IMR-90 (cell line): ENCODE data around the gene POU2AF1. TPM values are rescaled to one million over a fixed set of nuclear protein-coding genes. Genes with fewer than 3 reads are reported as not detected.

Experiments used
- ATAC-seq: fragments of 200-7000 bp; cut with Tn5 transposase; 2 replicates; pipeline ENCODE4 v1.9.1; 2020; ENCODE audit warnings: low read depth, mild to moderate bottlenecking, moderate library complexity
- BruUV-seq: library from RNA; stranded (reverse); fragments of 400-500 nt; replicated peaks from 2 replicates; lab custom pipeline; 2021; lab: Mats Ljungman, UMichigan
- CTCF ChIA-PET: fragments of 300-600 bp; formaldehyde crosslinking; extraction: SDS; loops from one replicate; lab custom pipeline; 2021; ENCODE audit warnings: antibody characterized with exemption; lab: Yijun Ruan, JAX
- POLR2A ChIA-PET: fragments of 300-600 bp; sonication (Branson Sonifier 250); formaldehyde crosslinking; loops from one replicate; lab custom pipeline; 2022; ENCODE audit warnings: antibody characterized with exemption; ENCODE audit not compliant: unreplicated experiment; lab: Charles Lee
- DNase-seq: peaks from one replicate; pipeline ENCODE4 v3.0.0; 2013
- H2AFZ ChIP-seq: replicated peaks from 2 replicates; pipeline ENCODE3; 2013; ENCODE audit warnings: low read length, mild to moderate bottlenecking; ENCODE audit not compliant: poor library complexity
- H2AK5ac ChIP-seq: 2 replicates; pipeline ENCODE4 v1.6.1; 2013; ENCODE audit warnings: low read depth, low read length, inconsistent platforms
- H2AK9ac ChIP-seq: replicated peaks from 2 replicates; pipeline ENCODE3; 2013; ENCODE audit warnings: mild to moderate bottlenecking, low read depth, low read length, moderate library complexity; ENCODE audit not compliant: poor library complexity
- H2BK120ac ChIP-seq: 2 replicates; pipeline ENCODE4 v1.6.1; 2013; ENCODE audit warnings: low read depth, low read length, inconsistent platforms
- H2BK15ac ChIP-seq: 3 replicates; pipeline ENCODE4 v1.6.1; 2013; ENCODE audit warnings: low read depth, low read length, inconsistent platforms
- H2BK20ac ChIP-seq: 2 replicates; pipeline ENCODE4 v1.6.1; 2013; ENCODE audit warnings: low read depth, mild to moderate bottlenecking, inconsistent platforms, low read length, moderate library complexity
- H2BK5ac ChIP-seq: 2 replicates; pipeline ENCODE4 v1.6.1; 2013; ENCODE audit warnings: mild to moderate bottlenecking, low read depth, low read length, inconsistent platforms; ENCODE audit not compliant: poor library complexity, severe bottlenecking
- H3K14ac ChIP-seq: replicated peaks from 2 replicates; pipeline ENCODE4 v1.6.1; 2013; ENCODE audit warnings: low read depth, low read length, inconsistent platforms
- H3K18ac ChIP-seq: 2 replicates; pipeline ENCODE4 v1.6.1; 2013; ENCODE audit warnings: low read depth, low read length, control low read depth
- H3K23ac ChIP-seq: 2 replicates; pipeline ENCODE4 v1.6.1; 2013; ENCODE audit warnings: low read depth, low read length, inconsistent platforms
- H3K27ac ChIP-seq: 2 replicates; pipeline ENCODE4 v1.5.1; 2013; ENCODE audit warnings: mild to moderate bottlenecking, control low read depth, low read length; ENCODE audit not compliant: insufficient read depth
- H3K27me3 ChIP-seq: 2 replicates; pipeline ENCODE4 v1.6.1; 2013; ENCODE audit warnings: low read length; ENCODE audit not compliant: control insufficient read depth, insufficient read depth
- H3K36me3 ChIP-seq: 2 replicates; pipeline ENCODE4 v1.6.1; 2013; ENCODE audit warnings: low read length, mixed read lengths; ENCODE audit not compliant: control insufficient read depth, insufficient read depth
- H3K4ac ChIP-seq: 2 replicates; pipeline ENCODE4 v1.6.1; 2013; ENCODE audit warnings: low read depth, low read length, inconsistent platforms
- H3K4me1 ChIP-seq: 2 replicates; pipeline ENCODE4 v1.6.1; 2013; ENCODE audit warnings: low read length, mixed read lengths; ENCODE audit not compliant: control insufficient read depth, insufficient read depth
- H3K4me2 ChIP-seq: 2 replicates; pipeline ENCODE4 v1.6.1; 2013; ENCODE audit warnings: low read depth, mild to moderate bottlenecking, control low read depth, low read length, moderate library complexity
- H3K4me3 ChIP-seq: 2 replicates; pipeline ENCODE4 v1.5.1; 2013; ENCODE audit warnings: low read depth, mild to moderate bottlenecking, control low read depth, low read length, moderate library complexity; ENCODE audit not compliant: insufficient read depth
- H3K56ac ChIP-seq: 2 replicates; pipeline ENCODE4 v1.6.1; 2013; ENCODE audit warnings: low read length, inconsistent platforms; ENCODE audit not compliant: insufficient read depth; ENCODE audit errors: extremely low read depth
- H3K79me1 ChIP-seq, 2 experiments: 2 replicates each; pipeline ENCODE4 v1.6.1; 2013; ENCODE audit warnings: low read length in 2 of 2, inconsistent platforms in 1 of 2, low read depth in 1 of 2
- H3K9ac ChIP-seq: 2 replicates; pipeline ENCODE4 v1.6.1; 2013; ENCODE audit warnings: low read depth, low read length, control low read depth
- H3K9me1 ChIP-seq: 2 replicates; pipeline ENCODE4 v1.6.1; 2013; ENCODE audit warnings: low read length, inconsistent platforms; ENCODE audit not compliant: insufficient read depth
- H3K9me3 ChIP-seq: 2 replicates; pipeline ENCODE4 v1.6.1; 2013; ENCODE audit warnings: low read length; ENCODE audit not compliant: control insufficient read depth, insufficient read depth
- H4K20me1 ChIP-seq: 2 replicates; pipeline ENCODE4 v1.6.1; 2013; ENCODE audit warnings: low read length, inconsistent platforms; ENCODE audit not compliant: insufficient read depth
- H4K5ac ChIP-seq: 2 replicates; pipeline ENCODE4 v1.6.1; 2013; ENCODE audit warnings: mild to moderate bottlenecking, low read depth, low read length, control low read depth
- H4K8ac ChIP-seq, 2 experiments: 2 replicates each; pipeline ENCODE4 v1.6.1; 2013; ENCODE audit warnings: low read depth in 2 of 2, low read length in 2 of 2, control low read depth in 1 of 2, inconsistent platforms in 1 of 2
- H4K91ac ChIP-seq: 2 replicates; pipeline ENCODE4 v1.6.1; 2013; ENCODE audit warnings: low read depth, low read length, inconsistent platforms; ENCODE audit not compliant: insufficient read depth
- BHLHE40 ChIP-seq: fragments of 150-350 bp; IDR thresholded peaks from 2 replicates; pipeline ENCODE4 v1.6.1; 2016; ENCODE audit warnings: mild to moderate bottlenecking, low read depth, low read length
- CEBPB ChIP-seq: IDR thresholded peaks from 2 replicates; pipeline ENCODE4 v1.6.1; 2012; ENCODE audit warnings: low read depth, low read length, improper control_type of control experiment
- CHD1 ChIP-seq: IDR thresholded peaks from 2 replicates; pipeline ENCODE4 v1.6.1; 2012; ENCODE audit warnings: low read depth, low read length, improper control_type of control experiment
- FOS ChIP-seq: fragments of 150-350 bp; IDR thresholded peaks from 2 replicates; pipeline ENCODE4 v1.6.1; 2016; ENCODE audit warnings: low read depth, low read length
- MAFK ChIP-seq: IDR thresholded peaks from 2 replicates; pipeline ENCODE4 v1.6.1; 2012; ENCODE audit warnings: low read depth, low read length, improper control_type of control experiment
- MAZ ChIP-seq: IDR thresholded peaks from 2 replicates; pipeline ENCODE4 v1.6.1; 2012; ENCODE audit warnings: low read depth, mild to moderate bottlenecking, low read length, improper control_type of control experiment, moderate library complexity, borderline replicate concordance
- MXI1 ChIP-seq: IDR thresholded peaks from 2 replicates; pipeline ENCODE4 v1.6.1; 2012; ENCODE audit warnings: low read depth, mild to moderate bottlenecking, low read length, moderate library complexity, borderline replicate concordance
- NFE2L2 ChIP-seq: fragments of 150-350 bp; IDR thresholded peaks from 2 replicates; pipeline ENCODE4 v1.6.1; 2016; ENCODE audit warnings: low read depth, mild to moderate bottlenecking, low read length
- POLR2A ChIP-seq: IDR thresholded peaks from 2 replicates; pipeline ENCODE4 v1.6.1; 2012; ENCODE audit warnings: mild to moderate bottlenecking, low read depth, low read length
- RAD21 ChIP-seq: IDR thresholded peaks from 2 replicates; pipeline ENCODE4 v1.6.1; 2012; ENCODE audit warnings: low read length, improper control_type of control experiment
- RCOR1 ChIP-seq: IDR thresholded peaks from 2 replicates; pipeline ENCODE4 v1.6.1; 2012; ENCODE audit warnings: mild to moderate bottlenecking, low read length, improper control_type of control experiment; ENCODE audit not compliant: insufficient replicate concordance
- RFX5 ChIP-seq: IDR thresholded peaks from 2 replicates; pipeline ENCODE4 v1.8.0; 2012; ENCODE audit warnings: low read depth, mild to moderate bottlenecking, low read length, moderate library complexity
- SMC3 ChIP-seq: fragments of 150-350 bp; IDR thresholded peaks from 2 replicates; pipeline ENCODE4 v1.6.1; 2016; ENCODE audit warnings: low read depth, mild to moderate bottlenecking, antibody characterized with exemption, low read length, moderate library complexity
- USF2 ChIP-seq: fragments of 150-350 bp; IDR thresholded peaks from 2 replicates; pipeline ENCODE4 v1.6.1; 2017; ENCODE audit warnings: mild to moderate bottlenecking, antibody characterized with exemption, low read length, low read depth
- WGBS, 2 experiments: methylation state at CpG; one replicate each; pipeline versions ENCODE4 v1.1.5 to v1.1.7; 2013; ENCODE audit warnings: missing lambda C conversion rate in 2 of 2; ENCODE audit not compliant: insufficient read length in 1 of 2; ENCODE audit errors: extremely low coverage in 2 of 2; 5-methylcytosine and 5-hydroxymethylcytosine counted together
- dilution Hi-C: fragments of 300-500 bp; cut with HindIII; formaldehyde crosslinking; loops from one replicate; pipeline ENCODE4 v1.14.3; 2018; ENCODE audit warnings: low sequenced_read_pairs; ENCODE audit not compliant: unreplicated experiment
- in situ Hi-C: fragments of 300-500 bp; cut with MboI; formaldehyde crosslinking; loops from 3 replicates; pipeline ENCODE4 v1.14.3; 2019; ENCODE audit warnings: low sequenced_read_pairs, inconsistent platforms, mixed read lengths
- intact Hi-C: fragments of 100-400 bp; cut with micrococcal nuclease; formaldehyde crosslinking; loops from 2 replicates; pipeline ENCODE4 v1.10.0; 2022
- polyA plus RNA-seq, 3 experiments: library from polyadenylated mRNA; depleted of rRNA; stranded (reverse); fragments of >200 nt; gene quantifications; 2 replicates each; pipeline ENCODE4 v1.2.3, GENCODE V29; 2012; ENCODE audit warnings: low replicate concordance in 1 of 3
- total RNA-seq: library from RNA; depleted of rRNA; stranded (reverse); fragments of >200 nt; gene quantifications from 2 replicates; pipeline ENCODE4 v1.2.3, GENCODE V29; 2012
- TF ChIP-seq, protein P1 (sequence below): fragments of 150-350 bp; IDR thresholded peaks from 2 replicates; pipeline ENCODE4 v1.6.1; 2016; ENCODE audit warnings: low read depth, mild to moderate bottlenecking, low read length, moderate library complexity, borderline replicate concordance
- TF ChIP-seq, protein P2 (sequence below): conservative IDR thresholded peaks from 2 replicates; pipeline ENCODE4 v1.5.1; 2012; ENCODE audit warnings: mild to moderate bottlenecking, low read depth, low read length, improper control_type of control experiment

The POU2AF1 gene
- total and polyA plus RNA-seq, 2 of the 4 experiments (the other 2 are of a cell fraction): not detected

DNA sequence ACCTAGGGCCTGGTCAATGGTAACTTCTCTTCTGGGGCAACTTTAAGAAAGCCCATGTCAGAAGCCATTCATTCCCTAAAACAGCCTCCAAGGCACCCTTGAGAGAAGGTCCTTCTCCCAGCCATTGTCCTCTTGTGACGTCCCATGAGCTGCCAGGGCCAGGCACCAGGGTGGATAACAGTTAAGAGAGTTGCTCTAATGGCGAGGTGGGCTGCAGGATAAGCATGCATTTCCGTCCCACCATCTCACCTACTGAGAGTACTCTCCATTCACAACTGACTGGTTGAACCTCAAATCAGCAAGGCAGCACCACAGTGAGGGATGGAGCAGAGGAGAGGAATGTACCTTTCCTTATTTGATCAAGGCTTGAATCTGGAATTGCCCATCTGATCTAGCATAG is 14.6 kb downstream of the POU2AF1 start:
- ChIA-PET CTCF (no interaction called here), POLR2A (no interaction called here)
- Histone ChIP-seq H4K20me1 (no peaks in the 10 kb centered on the region), H3K9me3 (no peaks in the 10 kb centered on the region; the same call in 1 of the 2 replicates), H3K4me1 (no peaks in the 10 kb centered on the region), H2BK120ac (no peak overlapping the region), H3K18ac (no peak overlapping the region), H3K23ac (no peak overlapping the region), H4K5ac (no peak overlapping the region), H3K4me2 (no peak overlapping the region), H2BK20ac (no peak overlapping the region), H3K4me3 (no peak overlapping the region), H3K27ac (no peak overlapping the region), H2BK5ac (no peak overlapping the region), H3K14ac (no peak overlapping the region), H2AK5ac (no peak overlapping the region), H3K79me1 (no peaks in the 10 kb centered on the region), H2AFZ (no peak overlapping the region), H3K56ac (no peak overlapping the region), H4K8ac (no peak overlapping the region), H2BK15ac (no peak overlapping the region), H3K36me3 (no peaks in the 10 kb centered on the region), H4K91ac (no peak overlapping the region), H3K27me3 (peaks cover 30% of the 10 kb centered on the region), H3K9ac (no peak overlapping the region), H3K9me1 (no peaks in the 10 kb centered on the region), H2AK9ac (no peak overlapping the region), H3K4ac (no peak overlapping the region)
- dilution Hi-C loops (no loop called here), in situ Hi-C loops (no loop called here), intact Hi-C loops (no loop called here)
- no peak for TF ChIP-seq RCOR1
- TF ChIP-seq RFX5: no peak
- no peak for TF ChIP-seq MAFK
- TF ChIP-seq CHD1: no peak
- no peak for TF ChIP-seq CEBPB
- TF ChIP-seq, protein P1, sequence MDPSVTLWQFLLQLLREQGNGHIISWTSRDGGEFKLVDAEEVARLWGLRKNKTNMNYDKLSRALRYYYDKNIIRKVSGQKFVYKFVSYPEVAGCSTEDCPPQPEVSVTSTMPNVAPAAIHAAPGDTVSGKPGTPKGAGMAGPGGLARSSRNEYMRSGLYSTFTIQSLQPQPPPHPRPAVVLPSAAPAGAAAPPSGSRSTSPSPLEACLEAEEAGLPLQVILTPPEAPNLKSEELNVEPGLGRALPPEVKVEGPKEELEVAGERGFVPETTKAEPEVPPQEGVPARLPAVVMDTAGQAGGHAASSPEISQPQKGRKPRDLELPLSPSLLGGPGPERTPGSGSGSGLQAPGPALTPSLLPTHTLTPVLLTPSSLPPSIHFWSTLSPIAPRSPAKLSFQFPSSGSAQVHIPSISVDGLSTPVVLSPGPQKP: no peak
- no peak for TF ChIP-seq POLR2A
- no peak for TF ChIP-seq BHLHE40
- TF ChIP-seq MAZ: no peak
- TF ChIP-seq MXI1: no peak
- TF ChIP-seq, protein P2, sequence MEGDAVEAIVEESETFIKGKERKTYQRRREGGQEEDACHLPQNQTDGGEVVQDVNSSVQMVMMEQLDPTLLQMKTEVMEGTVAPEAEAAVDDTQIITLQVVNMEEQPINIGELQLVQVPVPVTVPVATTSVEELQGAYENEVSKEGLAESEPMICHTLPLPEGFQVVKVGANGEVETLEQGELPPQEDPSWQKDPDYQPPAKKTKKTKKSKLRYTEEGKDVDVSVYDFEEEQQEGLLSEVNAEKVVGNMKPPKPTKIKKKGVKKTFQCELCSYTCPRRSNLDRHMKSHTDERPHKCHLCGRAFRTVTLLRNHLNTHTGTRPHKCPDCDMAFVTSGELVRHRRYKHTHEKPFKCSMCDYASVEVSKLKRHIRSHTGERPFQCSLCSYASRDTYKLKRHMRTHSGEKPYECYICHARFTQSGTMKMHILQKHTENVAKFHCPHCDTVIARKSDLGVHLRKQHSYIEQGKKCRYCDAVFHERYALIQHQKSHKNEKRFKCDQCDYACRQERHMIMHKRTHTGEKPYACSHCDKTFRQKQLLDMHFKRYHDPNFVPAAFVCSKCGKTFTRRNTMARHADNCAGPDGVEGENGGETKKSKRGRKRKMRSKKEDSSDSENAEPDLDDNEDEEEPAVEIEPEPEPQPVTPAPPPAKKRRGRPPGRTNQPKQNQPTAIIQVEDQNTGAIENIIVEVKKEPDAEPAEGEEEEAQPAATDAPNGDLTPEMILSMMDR: no peak
- TF ChIP-seq USF2: no peak
- TF ChIP-seq SMC3: no peak
- no peak for TF ChIP-seq NFE2L2
- no peak for TF ChIP-seq RAD21
- TF ChIP-seq FOS: no peak
- DNase-seq (no peak), ATAC-seq (no peak)
- no CpG with 5 or more reads among the region's 3 CpGs for WGBS, 2 experiments
- no TSS peak for BruUV-seq
